H9 (cell line): ENCODE results near the gene NCOR2. TPM values are rescaled to one million over a fixed set of nuclear protein-coding genes. Genes with fewer than 3 reads are reported as not detected.

ENCODE experiments used
- DNase-seq: peaks from one replicate; pipeline ENCODE4 v3.0.0-alpha.2; 2017
- H2AFZ ChIP-seq: one replicate; pipeline ENCODE4 v1.6.1; 2013; ENCODE audit warnings: mild to moderate bottlenecking, low read length, control low read depth, moderate library complexity
- H2AK5ac ChIP-seq: 2 replicates; pipeline ENCODE4 v1.6.1; 2013; ENCODE audit warnings: low read length, control low read depth, mixed read lengths; ENCODE audit not compliant: insufficient read length
- H2BK120ac ChIP-seq: one replicate; pipeline ENCODE4 v1.6.1; 2013; ENCODE audit warnings: low read depth, mild to moderate bottlenecking, low read length, control low read depth, inconsistent platforms; ENCODE audit not compliant: poor library complexity, severe bottlenecking
- H2BK12ac ChIP-seq: 2 replicates; pipeline ENCODE4 v1.6.1; 2013; ENCODE audit warnings: low read length, control low read depth, mixed read lengths, low read depth; ENCODE audit not compliant: insufficient read length
- H2BK15ac ChIP-seq: 2 replicates; pipeline ENCODE4 v1.6.1; 2013; ENCODE audit warnings: low read depth, low read length, control low read depth
- H2BK20ac ChIP-seq: one replicate; pipeline ENCODE4 v1.6.1; 2013; ENCODE audit warnings: low read depth, mild to moderate bottlenecking, low read length, control low read depth, inconsistent platforms; ENCODE audit not compliant: poor library complexity, severe bottlenecking
- H2BK5ac ChIP-seq: 2 replicates; pipeline ENCODE4 v1.6.1; 2013; ENCODE audit warnings: low read length, control low read depth, mixed read lengths; ENCODE audit not compliant: insufficient read length
- H3K14ac ChIP-seq: 2 replicates; pipeline ENCODE4 v1.6.1; 2013; ENCODE audit warnings: low read length, control low read depth; ENCODE audit not compliant: insufficient read depth
- H3K18ac ChIP-seq: 2 replicates; pipeline ENCODE4 v1.6.1; 2013; ENCODE audit warnings: low read depth, mild to moderate bottlenecking, mixed read lengths, low read length, control low read depth; ENCODE audit not compliant: insufficient read length
- H3K23ac ChIP-seq: 2 replicates; pipeline ENCODE4 v1.6.1; 2013; ENCODE audit warnings: low read length, control low read depth, mixed read lengths, low read depth; ENCODE audit not compliant: insufficient read length
- H3K23me2 ChIP-seq: 2 replicates; pipeline ENCODE4 v1.6.1; 2013; ENCODE audit warnings: low read depth, mild to moderate bottlenecking, mixed read lengths, low read length, control low read depth; ENCODE audit not compliant: insufficient read length, poor library complexity, severe bottlenecking
- H3K27ac ChIP-seq: 2 replicates; pipeline ENCODE4 v1.5.1; 2013; ENCODE audit warnings: low read length, control low read depth, mixed read lengths, low read depth; ENCODE audit not compliant: insufficient read length
- H3K27me3 ChIP-seq: 2 replicates; pipeline ENCODE4 v1.6.1; 2013; ENCODE audit warnings: low read length, control low read depth, inconsistent platforms; ENCODE audit not compliant: insufficient read depth
- H3K4ac ChIP-seq: 2 replicates; pipeline ENCODE4 v1.6.1; 2013; ENCODE audit warnings: low read depth, mild to moderate bottlenecking, control low read depth, inconsistent platforms, low read length, moderate library complexity
- H3K4me1 ChIP-seq: 2 replicates; pipeline ENCODE4 v1.6.1; 2013; ENCODE audit warnings: low read length, control low read depth, inconsistent platforms; ENCODE audit not compliant: insufficient read depth
- H3K4me2 ChIP-seq: 2 replicates; pipeline ENCODE4 v1.6.1; 2013; ENCODE audit warnings: low read length, control low read depth, mixed read lengths; ENCODE audit not compliant: insufficient read length, insufficient read depth
- H3K56ac ChIP-seq: 2 replicates; pipeline ENCODE4 v1.6.1; 2013; ENCODE audit warnings: low read depth, mild to moderate bottlenecking, mixed read lengths, low read length, control low read depth; ENCODE audit not compliant: insufficient read length
- H3K79me1 ChIP-seq: 2 replicates; pipeline ENCODE4 v1.6.1; 2013; ENCODE audit warnings: low read depth, mild to moderate bottlenecking, moderate library complexity, low read length, control low read depth, inconsistent platforms; ENCODE audit not compliant: insufficient read depth, poor library complexity, severe bottlenecking
- H3K79me2 ChIP-seq: 2 replicates; pipeline ENCODE4 v1.6.1; 2013; ENCODE audit warnings: low read length, control low read depth, inconsistent platforms; ENCODE audit not compliant: insufficient read depth
- H3K9ac ChIP-seq: 2 replicates; pipeline ENCODE4 v1.6.1; 2013; ENCODE audit warnings: low read length, control low read depth, mixed read lengths; ENCODE audit not compliant: insufficient read length; ENCODE audit errors: extremely low read depth
- H3K9me3 ChIP-seq: one replicate; pipeline ENCODE4 v1.6.1; 2013; ENCODE audit warnings: low read depth, low read length, inconsistent platforms; ENCODE audit not compliant: control insufficient read depth
- H3T11ph ChIP-seq: one replicate; pipeline ENCODE4 v1.6.1; 2013; ENCODE audit warnings: mild to moderate bottlenecking, low read length, control low read depth, inconsistent platforms
- H4K20me1 ChIP-seq: one replicate; pipeline ENCODE4 v1.6.1; 2013; ENCODE audit not compliant: control insufficient read depth, insufficient read length, insufficient read depth
- H4K5ac ChIP-seq: 2 replicates; pipeline ENCODE4 v1.6.1; 2013; ENCODE audit warnings: low read depth, mild to moderate bottlenecking, mixed read lengths, low read length, control low read depth; ENCODE audit not compliant: insufficient read length
- H4K8ac ChIP-seq: replicated peaks from 2 replicates; pipeline ENCODE4 v1.6.1; 2013; ENCODE audit warnings: low read length, control low read depth, mixed read lengths, low read depth; ENCODE audit not compliant: insufficient read length
- H4K91ac ChIP-seq: 2 replicates; pipeline ENCODE4 v1.6.1; 2013; ENCODE audit warnings: low read depth, mild to moderate bottlenecking, moderate library complexity, mixed read lengths, low read length, control low read depth; ENCODE audit not compliant: insufficient read length
- H3K27ac Mint-ChIP-seq, 3 experiments: 2 replicates in 2 of 3; 3 replicates in 1 of 3; pipeline ENCODE4 v1.8.0; 2020 to 2021; ENCODE audit warnings: mixed read lengths in 3 of 3, mild to moderate bottlenecking in 1 of 3, moderate library complexity in 1 of 3
- H3K27me3 Mint-ChIP-seq: 2 replicates; pipeline ENCODE4 v1.8.0; 2021; ENCODE audit warnings: low read depth, mild to moderate bottlenecking, moderate library complexity, mixed read lengths
- H3K36me3 Mint-ChIP-seq, 3 experiments: 2 replicates in 2 of 3; 3 replicates in 1 of 3; pipeline ENCODE4 v1.8.0; 2020 to 2021; ENCODE audit warnings: low read depth in 3 of 3, mixed read lengths in 3 of 3; ENCODE audit not compliant: insufficient read depth in 1 of 3
- H3K4me1 Mint-ChIP-seq, 2 experiments: 2 replicates each; pipeline ENCODE4 v1.8.0; 2020; ENCODE audit warnings: mixed read lengths in 2 of 2
- H3K4me3 Mint-ChIP-seq, 2 experiments: 2 replicates in 1 of 2; 3 replicates in 1 of 2; pipeline ENCODE4 v1.8.0; 2020 to 2021; ENCODE audit warnings: mild to moderate bottlenecking in 2 of 2, mixed read lengths in 2 of 2, moderate library complexity in 1 of 2
- H3K9me3 Mint-ChIP-seq, 2 experiments: 2 replicates in 1 of 2; 3 replicates in 1 of 2; pipeline ENCODE4 v1.8.0; 2020; ENCODE audit warnings: mild to moderate bottlenecking in 2 of 2, mixed read lengths in 2 of 2, moderate library complexity in 1 of 2
- CTCF ChIP-seq: fragments of 200-600 bp; sonication (generic); conservative IDR thresholded peaks from 3 replicates; pipeline ENCODE4 v1.8.0; 2021; ENCODE audit warnings: antibody characterized with exemption, mild to moderate bottlenecking
- WGBS: extraction: QIAGEN DNeasy Blood & Tissue Kit; methylation state at CpG from one replicate; pipeline ENCODE4 v1.1.7; 2013; ENCODE audit warnings: missing lambda C conversion rate, low lambda C conversion rate, mixed read lengths; ENCODE audit not compliant: insufficient read length; ENCODE audit errors: extremely low coverage; 5-methylcytosine and 5-hydroxymethylcytosine counted together
- total RNA-seq: library from RNA; stranded (reverse); gene quantifications from 2 replicates; pipeline ENCODE4 v1.2.1, GENCODE V29; 2021

NCOR2 gene
- total RNA-seq, 1 experiment from 2014 or later: 226 TPM

GRCh38 chr12:124593851-124594401, 26.5 kb upstream of the NCOR2 start:
- H3K27ac ChIP-seq: no peak overlapping the region
- no CpG with 5 or more reads among the region's 5 CpGs for WGBS
- H2AK5ac ChIP-seq: no peak overlapping the region
- no peak overlapping the region for H2BK15ac ChIP-seq
- H3K4me2 ChIP-seq: no peak overlapping the region
- no peak overlapping the region for H3K4ac ChIP-seq
- H3K36me3 Mint-ChIP-seq: peaks cover 0 to 10% (median 2%) of the 10 kb centered on the region in 3 experiments; a peak in 4 of 7 replicates
- no peaks in the 10 kb centered on the region for H3K27me3 ChIP-seq
- no peak overlapping the region for H3K14ac ChIP-seq
- H3K27me3 Mint-ChIP-seq: peaks cover 15% of the 10 kb centered on the region
- no peak overlapping the region for H3K9ac ChIP-seq
- no peaks in the 10 kb centered on the region for H3K4me1 ChIP-seq
- TF ChIP-seq CTCF: no peak
- no peak overlapping the region for H2AFZ ChIP-seq
- H4K8ac ChIP-seq: no peak overlapping the region
- H4K5ac ChIP-seq: no peak overlapping the region
- H3K9me3 ChIP-seq: no peaks in the 10 kb centered on the region
- H3K18ac ChIP-seq: no peak overlapping the region
- no peak overlapping the region for H2BK20ac ChIP-seq
- H3T11ph ChIP-seq: no peak overlapping the region
- no peak overlapping the region for H3K27ac Mint-ChIP-seq
- H3K79me1 ChIP-seq: no peaks in the 10 kb centered on the region
- H4K91ac ChIP-seq: no peak overlapping the region
- no peak overlapping the region for H3K23ac ChIP-seq
- no peak overlapping the region for H3K56ac ChIP-seq
- H3K79me2 ChIP-seq: no peaks in the 10 kb centered on the region
- H2BK120ac ChIP-seq: no peak overlapping the region
- H2BK12ac ChIP-seq: no peak overlapping the region
- H3K23me2 ChIP-seq: no peaks in the 10 kb centered on the region
- peaks cover 10 to 12% of the 10 kb centered on the region in 2 experiments for H3K9me3 Mint-ChIP-seq
- no peaks in the 10 kb centered on the region for H3K4me1 Mint-ChIP-seq
- H4K20me1 ChIP-seq: no peaks in the 10 kb centered on the region
- no peak overlapping the region for H2BK5ac ChIP-seq
- H3K4me3 Mint-ChIP-seq: no peak overlapping the region
- DNase-seq: no peak
